Middle frontal gyrus (tissue), 1 donor: ENCODE data around the gene BCAS2.

ENCODE experiments used
- DNase-seq: peaks from one replicate; pipeline ENCODE4 v3.0.0-alpha.2; 2015; ENCODE audit warnings: low spot score; ENCODE audit errors: extremely low spot score

Gene BCAS2

DNA sequence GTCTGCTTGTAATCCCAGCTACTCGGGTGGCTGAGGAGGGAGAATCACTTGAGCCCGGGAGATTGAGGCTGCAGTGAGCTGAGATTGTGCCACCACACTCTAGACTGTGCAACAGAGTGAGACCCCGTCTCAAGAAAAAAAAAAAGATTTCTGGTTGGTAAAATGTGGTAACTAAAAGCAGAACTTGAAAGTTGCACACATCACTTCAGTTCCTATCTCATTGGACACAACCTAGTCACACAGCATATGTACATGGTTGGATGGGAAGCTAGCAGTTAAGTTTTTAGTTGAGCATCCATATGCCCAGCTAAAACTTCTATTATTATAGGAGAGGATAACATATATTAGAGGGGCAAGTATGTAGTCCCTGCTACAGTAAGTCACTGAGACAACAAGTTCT, 22.1 kb downstream of the BCAS2 start:
- DNase-seq: no peak

DNA sequence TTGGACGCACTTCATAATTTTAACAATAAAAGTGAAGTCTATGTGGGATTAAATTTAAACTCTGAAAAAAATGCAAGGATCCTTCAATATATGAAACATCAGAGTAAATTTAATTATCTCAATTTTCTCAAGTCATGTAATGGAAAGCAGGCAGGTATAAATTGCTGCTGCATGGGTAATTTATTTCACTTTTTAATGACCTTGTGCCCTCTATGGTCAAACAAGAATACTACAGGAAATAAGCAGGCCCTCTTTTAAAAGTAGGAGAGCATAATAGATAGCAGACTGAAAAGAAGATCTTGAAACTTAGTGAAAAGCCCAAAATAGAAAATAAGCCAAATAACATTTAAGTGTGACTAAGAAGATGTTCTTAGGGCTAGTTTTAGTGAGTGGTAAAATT, 22.9 kb downstream of the BCAS2 start:
- no peak for DNase-seq

DNA sequence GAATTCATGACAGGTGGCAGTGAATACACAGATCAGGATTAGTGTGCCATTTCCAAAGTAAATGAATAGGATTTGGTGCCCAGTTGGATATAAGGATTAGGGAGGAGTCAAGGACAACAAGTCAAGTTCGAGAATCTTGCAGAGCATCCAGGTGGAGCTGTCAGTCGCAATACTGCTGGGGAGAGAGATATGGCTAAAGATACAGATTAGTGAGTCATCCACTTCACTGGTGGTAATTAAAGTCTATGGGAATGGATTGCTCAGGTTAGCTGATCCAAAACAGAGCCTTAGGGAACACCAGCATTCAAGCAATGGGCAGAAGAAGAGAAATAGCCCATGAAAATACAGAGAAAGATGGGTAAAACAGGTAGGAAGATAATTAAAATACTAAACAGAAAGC, 26.8 kb downstream of the BCAS2 start:
- DNase-seq: no peak

DNA sequence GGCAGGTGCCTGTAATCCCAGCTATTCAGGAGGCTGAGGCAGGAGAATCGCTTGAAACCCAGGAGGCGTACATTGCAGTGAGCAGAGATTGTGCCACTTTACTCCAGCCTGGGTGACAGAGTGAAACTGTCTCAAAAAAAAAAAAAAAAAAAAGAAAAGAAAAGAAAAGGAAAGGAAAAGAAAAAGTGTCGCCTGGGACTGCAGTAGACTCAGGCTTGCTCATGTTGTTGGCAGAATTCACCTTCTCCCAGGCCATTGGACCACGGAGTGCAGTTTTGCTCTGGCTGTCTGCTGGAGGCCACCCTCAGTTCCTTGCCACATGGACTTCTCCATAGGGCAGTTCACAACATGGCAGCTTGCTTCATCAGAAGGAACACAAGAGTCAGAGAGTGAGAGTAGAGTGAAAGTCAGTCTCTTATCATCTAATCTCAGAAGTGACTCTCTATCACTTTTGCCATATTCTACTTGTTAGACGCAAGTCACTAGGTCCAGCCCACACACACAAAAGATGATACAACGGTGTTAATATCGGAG, 29.2 kb downstream of the BCAS2 start:
- DNase-seq: no peak

DNA sequence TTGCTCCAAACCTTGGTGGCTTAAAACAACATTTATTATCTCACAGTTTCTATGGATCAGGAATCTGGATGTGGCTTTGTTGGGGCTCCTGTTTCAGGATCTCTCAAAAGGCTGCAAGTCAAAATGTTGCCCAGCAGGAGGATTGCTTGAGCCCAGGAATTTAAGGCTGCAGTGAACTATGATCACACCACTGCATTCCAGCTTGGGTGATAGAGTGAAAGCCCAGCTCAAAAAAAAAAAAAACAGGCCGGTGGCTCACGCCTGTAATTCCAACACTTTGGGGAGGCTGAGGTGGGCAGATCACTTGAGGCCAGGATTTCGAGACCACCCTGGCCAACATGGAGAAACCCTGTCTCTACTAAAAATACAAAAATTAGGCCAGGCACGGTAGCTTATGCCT, 30.0 kb downstream of the BCAS2 start:
- no peak for DNase-seq

DNA sequence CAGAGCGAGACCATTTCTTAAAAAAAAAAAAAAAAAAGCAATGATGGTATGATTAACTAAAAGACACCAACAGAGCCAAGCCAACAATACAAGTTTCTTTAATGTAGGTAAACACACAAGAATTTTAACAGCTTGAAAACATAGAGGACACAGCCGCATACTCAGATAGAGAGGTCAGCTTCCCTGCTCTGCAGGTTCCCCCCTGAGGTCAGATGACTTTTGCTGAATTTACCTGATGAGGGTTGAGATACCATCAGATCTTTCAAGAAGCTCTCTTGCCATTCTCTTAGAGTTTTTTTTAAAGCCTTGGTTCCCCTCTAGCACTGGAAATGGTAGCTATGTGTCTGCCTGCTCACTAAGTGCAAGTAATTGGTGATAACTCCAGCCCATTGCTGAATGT, 31.1 kb downstream of the BCAS2 start:
- no peak for DNase-seq

DNA sequence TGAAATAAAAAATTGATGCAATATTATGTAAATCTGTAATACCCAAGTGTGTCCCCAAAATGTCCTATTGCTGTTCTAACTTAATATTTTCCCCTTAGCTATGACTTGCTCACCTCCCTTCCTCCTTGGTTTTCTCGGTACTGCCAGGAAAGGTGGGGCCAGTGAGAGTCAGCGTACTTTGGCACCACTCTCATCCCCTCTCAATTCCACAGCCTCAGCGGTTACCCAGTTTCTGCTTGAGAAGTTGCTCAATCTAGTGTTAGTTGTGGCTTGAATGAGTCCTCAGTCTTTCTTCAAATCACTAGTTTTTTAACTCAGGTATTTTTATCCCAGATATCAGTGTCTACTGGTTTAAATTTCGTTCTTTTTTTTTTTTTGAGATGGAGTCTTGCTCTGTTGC, 32.3 kb downstream of the BCAS2 start:
- DNase-seq: no peak

DNA sequence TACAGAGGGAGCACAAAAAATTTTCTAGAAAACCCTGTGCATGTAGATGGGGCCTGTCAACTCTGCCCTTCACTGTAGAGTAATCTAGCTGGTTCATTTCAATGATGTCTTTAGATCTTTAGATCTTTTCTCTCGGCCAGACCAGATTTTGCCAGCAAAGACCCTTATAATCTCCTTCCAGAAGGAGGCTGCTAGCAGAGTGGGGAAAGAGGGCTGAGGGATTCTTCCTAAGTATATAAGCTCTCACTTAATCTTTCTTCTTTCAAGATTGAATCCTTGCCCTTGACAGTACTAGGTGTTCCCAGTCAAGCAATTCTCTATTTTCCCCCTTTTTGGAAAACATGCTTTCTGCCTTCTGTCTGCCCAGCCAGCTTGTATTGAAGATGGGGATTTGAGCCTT, 34.3 kb downstream of the BCAS2 start:
- DNase-seq: no peak

DNA sequence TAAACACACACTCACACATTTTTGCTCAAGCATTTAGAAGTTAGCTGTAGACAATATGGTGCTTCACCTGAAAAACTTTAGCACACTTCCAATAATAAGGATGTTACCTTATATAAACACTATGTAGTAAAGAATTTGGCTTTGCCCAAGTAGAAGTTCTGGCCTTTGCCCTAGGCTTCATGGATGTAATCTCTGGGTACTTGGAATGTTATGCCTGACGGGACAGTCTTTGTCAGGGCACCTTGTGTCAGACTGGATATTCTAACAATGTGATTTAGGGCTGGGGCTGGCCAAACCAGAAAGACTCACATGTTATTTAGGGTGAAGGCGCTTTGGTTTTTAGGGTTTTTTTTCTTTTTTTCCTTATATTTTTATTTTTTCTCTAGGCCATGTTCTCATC, 35.6 kb downstream of the BCAS2 start:
- no peak for DNase-seq

DNA sequence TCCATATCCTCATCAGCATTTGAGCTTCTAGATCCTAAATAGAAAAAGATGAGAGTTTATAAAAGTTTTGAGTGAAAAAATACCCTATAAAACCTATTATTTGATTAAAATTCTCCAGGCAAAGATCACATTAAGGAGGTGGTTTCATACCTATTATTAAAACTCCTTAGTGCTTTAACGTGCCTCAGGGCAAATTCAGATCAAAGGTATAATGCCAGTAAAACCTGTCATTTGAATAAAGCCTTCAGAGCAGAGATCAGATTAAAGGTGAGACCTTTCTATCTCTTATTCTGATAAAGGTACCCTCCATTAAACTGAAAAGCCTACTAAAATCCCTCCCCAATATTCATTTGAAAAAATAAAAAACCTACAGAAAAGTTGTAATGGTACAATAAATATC, 36.1 kb downstream of the BCAS2 start:
- DNase-seq: no peak

DNA sequence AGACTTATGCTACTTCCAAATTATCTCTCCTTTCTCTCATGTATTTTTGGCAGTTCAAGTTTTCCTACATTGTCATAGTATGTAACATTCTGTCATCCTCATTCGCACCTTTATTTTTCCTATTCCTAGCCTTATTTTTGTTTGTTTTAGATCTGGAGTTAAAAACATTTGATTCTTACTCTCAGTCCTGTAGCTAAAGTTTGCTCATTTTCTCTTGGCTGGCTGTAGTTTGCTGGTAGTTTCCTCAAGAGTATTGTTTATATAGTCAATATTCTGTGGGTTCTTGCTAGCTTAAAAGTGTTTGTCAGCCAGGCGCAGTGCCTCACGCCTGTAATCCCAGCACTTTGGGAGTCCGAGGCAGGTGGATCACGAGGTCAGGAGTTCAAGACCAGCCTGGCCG, 40.6 kb downstream of the BCAS2 start:
- DNase-seq: no peak

DNA sequence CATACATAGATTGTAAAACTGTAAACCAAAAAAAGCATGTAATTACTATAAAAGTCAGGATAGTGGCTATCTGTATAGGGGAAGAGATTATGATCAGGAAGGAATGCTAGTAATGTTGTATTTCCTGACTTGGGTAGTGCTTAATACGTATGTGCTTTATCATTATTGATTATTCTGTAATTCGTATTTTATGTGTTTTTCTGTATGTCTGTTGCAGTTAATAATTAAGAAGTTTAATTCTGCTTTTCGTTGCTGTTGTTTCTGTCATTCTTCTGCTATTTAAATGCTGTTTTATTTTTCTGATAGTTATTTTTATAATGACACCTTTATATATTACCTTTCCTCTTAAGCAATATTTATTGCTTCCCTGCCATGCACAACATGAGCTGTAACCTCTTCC, 41.1 kb downstream of the BCAS2 start:
- DNase-seq: no peak

DNA sequence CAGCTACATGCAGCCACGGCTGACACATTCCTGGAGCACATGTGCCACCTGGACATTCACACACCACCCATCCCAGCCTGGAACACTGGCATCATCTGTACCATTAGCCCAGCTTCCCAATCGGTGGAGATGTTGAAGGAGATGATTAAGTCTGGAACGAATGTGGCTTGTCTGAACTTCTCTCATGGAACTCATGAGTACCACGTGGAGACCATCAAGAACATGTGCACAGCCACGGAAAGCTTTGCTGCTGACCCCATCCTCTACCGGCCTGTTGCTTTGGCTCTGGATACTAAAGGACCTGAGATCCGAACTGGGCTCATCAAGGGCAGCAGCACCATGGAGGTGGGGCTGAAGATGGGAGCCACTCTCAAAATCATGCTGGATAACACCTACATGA, 45.4 kb downstream of the BCAS2 start:
- DNase-seq: no peak

DNA sequence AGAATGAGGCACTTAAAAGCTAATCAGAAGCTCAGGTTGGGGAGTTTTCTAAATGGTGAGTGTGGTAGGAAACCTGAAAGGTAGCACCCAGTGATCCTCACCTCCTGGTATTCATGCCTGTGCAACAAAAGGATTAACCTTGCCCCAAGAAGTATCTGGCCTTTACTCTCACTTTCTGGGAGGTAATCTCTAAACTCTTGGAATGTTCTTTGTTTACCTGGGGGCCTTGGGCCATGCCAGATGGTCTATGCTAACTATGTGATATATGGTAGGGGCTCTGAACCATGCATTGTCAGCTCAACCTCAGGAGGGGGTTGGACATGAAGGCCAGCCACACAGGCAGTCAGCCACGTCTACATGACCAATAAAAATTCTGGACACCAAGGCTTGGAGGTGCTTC, 46.0 kb downstream of the BCAS2 start:
- DNase-seq: no peak

DNA sequence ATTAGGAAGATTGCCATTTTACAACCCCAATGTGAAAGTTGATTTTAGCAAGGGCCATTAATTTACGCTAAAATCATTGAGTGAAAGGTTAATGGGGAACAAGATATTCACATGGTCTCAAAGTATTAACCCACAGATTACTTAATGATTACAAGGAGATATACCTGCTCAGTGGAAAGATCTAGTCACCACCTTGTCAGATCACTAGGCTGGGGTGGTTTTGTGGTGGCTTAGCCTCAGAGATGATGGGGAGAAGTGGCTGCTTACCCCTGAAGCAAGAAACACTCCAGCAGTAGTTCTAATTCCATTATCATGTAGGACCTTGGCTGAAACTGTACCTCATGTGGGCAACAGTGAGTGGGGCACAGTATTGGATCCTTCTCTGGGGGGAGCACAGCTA, 50.3 kb downstream of the BCAS2 start:
- no peak for DNase-seq

DNA sequence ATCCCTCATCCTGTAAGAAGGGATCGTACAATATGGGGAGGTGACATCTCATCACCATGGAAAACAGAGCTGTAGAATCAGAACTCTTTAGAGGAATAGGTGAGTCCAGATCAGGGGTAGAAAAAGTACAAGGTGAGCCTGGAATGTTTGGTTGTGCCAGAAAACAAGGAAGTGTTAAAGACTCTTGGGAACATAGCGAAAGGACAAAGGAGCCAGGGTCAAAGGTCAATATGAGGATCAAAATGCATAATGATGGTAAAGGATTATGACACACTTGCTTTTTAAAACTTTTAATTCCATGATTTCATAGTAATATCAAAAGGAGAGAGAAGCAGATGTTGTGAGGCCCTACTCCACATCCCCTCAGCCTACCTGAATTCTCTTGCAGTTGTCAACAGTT, 51.2 kb downstream of the BCAS2 start:
- DNase-seq: no peak

DNA sequence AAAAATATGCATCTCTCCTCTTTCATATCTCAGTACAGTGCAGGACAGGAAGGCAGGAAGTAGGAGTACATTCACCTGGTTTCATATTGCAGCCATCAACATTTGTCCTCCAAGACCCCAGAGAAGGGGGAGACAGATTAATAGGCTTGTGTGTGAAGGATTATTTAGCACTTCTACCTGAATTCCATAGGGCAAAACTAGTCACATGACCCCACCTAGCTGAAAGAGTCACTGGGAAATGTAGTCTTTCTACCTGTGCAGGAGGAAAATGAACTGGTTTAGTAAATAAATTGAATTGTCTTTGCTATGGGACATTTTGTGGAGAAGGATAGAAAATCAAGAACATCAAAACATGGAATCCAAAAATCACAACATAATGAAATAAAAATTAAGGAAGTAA, 56.5 kb downstream of the BCAS2 start:
- DNase-seq: no peak

DNA sequence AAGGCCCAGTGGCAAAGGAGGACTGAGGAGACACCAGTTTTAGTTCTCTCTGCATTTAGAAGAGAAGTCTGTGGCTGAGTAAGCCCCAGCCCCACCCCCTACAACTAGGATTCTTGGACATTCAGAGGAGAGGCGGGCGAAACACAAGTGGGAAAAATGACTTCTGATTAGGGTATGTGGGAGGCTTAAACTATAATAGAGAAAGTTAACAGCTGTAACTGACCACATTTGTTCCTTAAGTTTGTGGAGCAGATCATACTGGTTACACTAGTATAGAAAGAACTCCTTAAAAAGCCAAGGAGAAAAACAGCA, 59.2 kb downstream of the BCAS2 start:
- no peak for DNase-seq

DNA sequence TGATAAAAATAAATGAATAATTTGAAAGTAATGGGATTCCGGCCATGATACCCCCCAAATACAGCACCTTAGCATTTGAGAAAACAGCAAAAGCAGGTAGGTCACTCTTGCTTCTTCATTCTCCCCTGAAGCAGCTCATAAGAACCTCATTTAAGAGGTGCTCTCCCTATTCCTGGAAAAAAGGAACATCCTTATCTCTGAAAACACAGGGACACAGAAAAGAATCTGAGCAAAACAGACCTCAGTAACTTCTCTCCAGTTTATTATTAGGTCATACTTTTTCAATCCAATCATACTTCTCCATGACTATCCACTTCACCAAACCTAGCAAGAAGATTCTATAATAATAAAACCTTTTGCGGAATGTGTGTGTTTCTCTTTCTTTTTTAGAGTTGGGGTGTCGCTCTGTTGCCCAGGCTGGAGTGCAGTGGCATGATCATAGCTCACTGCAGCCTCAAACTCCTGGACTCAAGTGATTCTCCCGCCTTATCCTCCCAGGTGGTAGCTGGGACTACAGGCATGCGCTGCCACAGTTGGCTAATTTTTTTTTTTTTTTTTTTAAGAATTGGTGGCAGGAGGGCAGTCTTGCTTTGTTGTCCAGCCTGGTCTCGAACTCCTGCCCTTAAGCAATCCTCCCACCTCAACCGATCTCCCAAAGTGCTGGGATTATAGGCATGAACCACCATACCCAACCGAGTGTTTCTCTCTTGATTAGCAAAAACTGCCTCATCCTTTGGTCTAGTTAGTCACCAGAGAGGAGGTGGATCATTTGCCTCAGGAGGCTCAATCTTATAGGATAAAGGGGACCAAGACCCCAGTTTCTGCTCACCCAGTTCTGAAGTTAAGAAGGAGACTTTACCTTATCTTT, 59.8 kb downstream of the BCAS2 start:
- DNase-seq: no peak
